ENCODE data around the gene WDR86. TPM values are rescaled to one million over a fixed set of nuclear protein-coding genes. Genes with fewer than 3 reads are reported as not detected.

The WDR86 gene
- total RNA-seq, 1 experiment from 2014 or later = not detected

GRCh38 chr7:151338809-151339208 is 71.0 kb downstream of the WDR86 start:
- ChIA-PET POLR2A (no interaction called here), CTCF (no interaction called here), RAD21 (ENCODE audit: low non-redundant PET in 1 of 2, low total read pairs in 2 of 2, uncharacterized antibody in 2 of 2, unreplicated experiment in 2 of 2) (no interaction called here)
- Histone ChIP-seq H3K27me3 (ENCODE audit: insufficient read depth, low read length) (no peaks in the 10 kb centered on the region), H3K9me3 (ENCODE audit: control insufficient read depth in 1 of 2, insufficient read depth in 1 of 2, low read depth in 1 of 2, low read length in 2 of 2) (no peaks in the 10 kb centered on the region), H3K4me1 (ENCODE audit: control insufficient read depth in 1 of 2, insufficient read depth in 2 of 2, low read length in 2 of 2) (peaks cover 6 to 12% of the 10 kb centered on the region in 2 experiments; a peak in 3 of 4 replicates), H4K20me1 (ENCODE audit: insufficient read depth) (no peaks in the 10 kb centered on the region), H3K9me2 (ENCODE audit: insufficient read depth) (no peaks in the 10 kb centered on the region), H3K4me3 (replicated peaks in 1 of 2; ENCODE audit: low read depth in 1 of 2, low read length in 2 of 2) (no peak overlapping the region), H3K36me3 (ENCODE audit: control insufficient read depth in 1 of 2, insufficient read depth in 2 of 2, low read length in 2 of 2) (no peaks in the 10 kb centered on the region; a peak in 1 of 4 replicates), H3K9ac (ENCODE audit: low read length) (no peak overlapping the region), H2AFZ (ENCODE audit: low read depth, low read length, poor library complexity, severe bottlenecking) (no peak overlapping the region), H3K4me2 (ENCODE audit: low read length) (no peak overlapping the region), H3K27ac (ENCODE audit: low read depth, low read length) (no peak overlapping the region), H3K79me2 (ENCODE audit: insufficient read depth, low read length) (peaks cover 20% of the 10 kb centered on the region)
- intact Hi-C loops (cut with micrococcal nuclease) = no loop called here
- no TSS peak for BruUV-seq (replicated peaks)
- DNase-seq (ENCODE audit: low read depth, low spot score) (no peak), ATAC-seq (no peak)
- no peak for TF ChIP-seq YY1 (IDR thresholded peaks at IDR 0.05; ENCODE audit: extremely low read depth, insufficient replicate concordance, low read depth, low read length)
- TF ChIP-seq, protein P1, sequence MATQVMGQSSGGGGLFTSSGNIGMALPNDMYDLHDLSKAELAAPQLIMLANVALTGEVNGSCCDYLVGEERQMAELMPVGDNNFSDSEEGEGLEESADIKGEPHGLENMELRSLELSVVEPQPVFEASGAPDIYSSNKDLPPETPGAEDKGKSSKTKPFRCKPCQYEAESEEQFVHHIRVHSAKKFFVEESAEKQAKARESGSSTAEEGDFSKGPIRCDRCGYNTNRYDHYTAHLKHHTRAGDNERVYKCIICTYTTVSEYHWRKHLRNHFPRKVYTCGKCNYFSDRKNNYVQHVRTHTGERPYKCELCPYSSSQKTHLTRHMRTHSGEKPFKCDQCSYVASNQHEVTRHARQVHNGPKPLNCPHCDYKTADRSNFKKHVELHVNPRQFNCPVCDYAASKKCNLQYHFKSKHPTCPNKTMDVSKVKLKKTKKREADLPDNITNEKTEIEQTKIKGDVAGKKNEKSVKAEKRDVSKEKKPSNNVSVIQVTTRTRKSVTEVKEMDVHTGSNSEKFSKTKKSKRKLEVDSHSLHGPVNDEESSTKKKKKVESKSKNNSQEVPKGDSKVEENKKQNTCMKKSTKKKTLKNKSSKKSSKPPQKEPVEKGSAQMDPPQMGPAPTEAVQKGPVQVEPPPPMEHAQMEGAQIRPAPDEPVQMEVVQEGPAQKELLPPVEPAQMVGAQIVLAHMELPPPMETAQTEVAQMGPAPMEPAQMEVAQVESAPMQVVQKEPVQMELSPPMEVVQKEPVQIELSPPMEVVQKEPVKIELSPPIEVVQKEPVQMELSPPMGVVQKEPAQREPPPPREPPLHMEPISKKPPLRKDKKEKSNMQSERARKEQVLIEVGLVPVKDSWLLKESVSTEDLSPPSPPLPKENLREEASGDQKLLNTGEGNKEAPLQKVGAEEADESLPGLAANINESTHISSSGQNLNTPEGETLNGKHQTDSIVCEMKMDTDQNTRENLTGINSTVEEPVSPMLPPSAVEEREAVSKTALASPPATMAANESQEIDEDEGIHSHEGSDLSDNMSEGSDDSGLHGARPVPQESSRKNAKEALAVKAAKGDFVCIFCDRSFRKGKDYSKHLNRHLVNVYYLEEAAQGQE (IDR thresholded peaks at IDR 0.05; ENCODE audit: low read depth) = no peak
- TF ChIP-seq ELF1 (IDR thresholded peaks at IDR 0.05; ENCODE audit: borderline replicate concordance, low read depth) = no peak
- TF ChIP-seq SP1 (IDR thresholded peaks at IDR 0.05; ENCODE audit: low read depth) = no peak
- TF ChIP-seq EZH2phosphoT487 (IDR thresholded peaks at IDR 0.05; ENCODE audit: borderline replicate concordance) = no peak
- TF ChIP-seq CBX3 (IDR thresholded peaks at IDR 0.05; ENCODE audit: low read depth) = no peak
- no peak for TF ChIP-seq ZNF274 (IDR thresholded peaks at IDR 0.05; ENCODE audit: low read depth, low read length)
- TF ChIP-seq RAD21 (IDR thresholded peaks at IDR 0.05; ENCODE audit: low read depth) = no peak
- TF ChIP-seq MAX (IDR thresholded peaks at IDR 0.05) = no peak
- no peak for TF ChIP-seq EZH2 (IDR thresholded peaks at IDR 0.05)
- no peak for TF ChIP-seq TCF7L2 (IDR thresholded peaks at IDR 0.05; ENCODE audit: borderline replicate concordance, extremely low read depth, insufficient read depth, insufficient read length)
- TF ChIP-seq SIN3A (IDR thresholded peaks at IDR 0.05; ENCODE audit: low read depth) = no peak
- no peak for TF ChIP-seq CEBPB (IDR thresholded peaks at IDR 0.05; ENCODE audit: low read depth)
- no peak for TF ChIP-seq POLR2AphosphoS5 (IDR thresholded peaks at IDR 0.05; ENCODE audit: low read depth, low read length)
- no peak for TF ChIP-seq JUND (IDR thresholded peaks at IDR 0.05)
- TF ChIP-seq SRF (IDR thresholded peaks at IDR 0.05; ENCODE audit: low read depth) = no peak
- no peak for TF ChIP-seq CTCF (IDR thresholded peaks at IDR 0.05 in 2 of 3, conservative IDR thresholded peaks at IDR 0.05 in 1 of 3; ENCODE audit: borderline replicate concordance in 1 of 3, insufficient read depth in 1 of 3, low read depth in 2 of 3, low read length in 2 of 3)

Data from HCT116 (cell line).